Parathyroid adenoma (tissue), 2 donors: ENCODE measurements around the gene H6PD.
A peak's percentile ranks its signal among the peaks of the same experiment; 100 is the strongest.

Experiments
- H2AFZ ChIP-seq: fragments of 300-600 bp; sonication (generic); one replicate; pipeline ENCODE4 v1.7.0; 2017; ENCODE audit warnings: antibody characterized with exemption, mild to moderate bottlenecking
- H3K27ac ChIP-seq: fragments of 300-600 bp; sonication (generic); one replicate; pipeline ENCODE4 v1.7.0; 2017
- H3K27me3 ChIP-seq: fragments of 300-600 bp; sonication (generic); one replicate; pipeline ENCODE4 v1.7.0; 2017; ENCODE audit warnings: low read length; ENCODE audit not compliant: control insufficient read depth, insufficient read depth
- H3K36me3 ChIP-seq: fragments of 300-600 bp; sonication (generic); one replicate; pipeline ENCODE4 v1.7.0; 2017; ENCODE audit warnings: low read length; ENCODE audit not compliant: control insufficient read depth, insufficient read depth
- H3K4me1 ChIP-seq: fragments of 300-600 bp; sonication (generic); one replicate; pipeline ENCODE4 v1.7.0; 2017; ENCODE audit warnings: control low read depth
- H3K4me2 ChIP-seq: fragments of 300-600 bp; sonication (generic); one replicate; pipeline ENCODE4 v1.7.0; 2017; ENCODE audit warnings: low read length
- H3K4me3 ChIP-seq: fragments of 300-600 bp; sonication (generic); one replicate; pipeline ENCODE4 v1.7.0; 2017; ENCODE audit warnings: low read depth, low read length
- H3K79me2 ChIP-seq: fragments of 300-600 bp; sonication (generic); one replicate; pipeline ENCODE4 v1.7.0; 2017; ENCODE audit warnings: control low read depth
- H3K9ac ChIP-seq: fragments of 300-600 bp; sonication (generic); one replicate; pipeline ENCODE4 v1.7.0; 2017; ENCODE audit warnings: mild to moderate bottlenecking
- H3K9me3 ChIP-seq: fragments of 300-600 bp; sonication (generic); one replicate; pipeline ENCODE4 v1.7.0; 2017; ENCODE audit warnings: low read length; ENCODE audit not compliant: control insufficient read depth
- CTCF ChIP-seq: fragments of 300-600 bp; sonication (generic); IDR thresholded peaks from one replicate; pipeline ENCODE4 v1.7.0; 2017; ENCODE audit warnings: antibody characterized with exemption, mild to moderate bottlenecking
- donor health status: primary hyperparathyroidism.

H6PD gene

GRCh38 chr1:9238550-9238949 lies 4.0 kb downstream of the H6PD start:
- Histone ChIP-seq H3K9me3 (no peaks in the 10 kb centered on the region), H2AFZ (no peak overlapping the region), H3K4me1 (peaks cover 5% of the 10 kb centered on the region), H3K4me2 (peak overlapping the region; percentile 15), H3K36me3 (no peaks in the 10 kb centered on the region), H3K4me3 (no peak overlapping the region), H3K79me2 (peaks cover 2% of the 10 kb centered on the region), H3K27me3 (no peaks in the 10 kb centered on the region), H3K27ac (no peak overlapping the region), H3K9ac (no peak overlapping the region)
- TF ChIP-seq CTCF = no peak

GRCh38 chr1:9239622-9240401 lies 5.2 kb downstream of the H6PD start:
- TF ChIP-seq CTCF = no peak
- no peaks in the 10 kb centered on the region for H3K36me3 ChIP-seq
- no peak overlapping the region for H3K4me3 ChIP-seq
- H3K27me3 ChIP-seq = no peaks in the 10 kb centered on the region
- H3K9me3 ChIP-seq = no peaks in the 10 kb centered on the region
- H3K9ac ChIP-seq = no peak overlapping the region
- no peak overlapping the region for H2AFZ ChIP-seq
- peak overlapping the region; percentile 9 for H3K4me2 ChIP-seq
- peak overlapping the region; percentile 57 for H3K27ac ChIP-seq
- H3K4me1 ChIP-seq = peaks cover 5% of the 10 kb centered on the region
- peaks cover 2% of the 10 kb centered on the region for H3K79me2 ChIP-seq

GRCh38 chr1:9240914-9241820 lies 6.6 kb downstream of the H6PD start:
- H3K9ac ChIP-seq = no peak overlapping the region
- no peaks in the 10 kb centered on the region for H3K36me3 ChIP-seq
- H3K27me3 ChIP-seq = no peaks in the 10 kb centered on the region
- no peak overlapping the region for H2AFZ ChIP-seq
- peaks cover 5% of the 10 kb centered on the region for H3K4me1 ChIP-seq
- no peaks in the 10 kb centered on the region for H3K9me3 ChIP-seq
- H3K4me3 ChIP-seq = no peak overlapping the region
- H3K27ac ChIP-seq = no peak overlapping the region
- peaks cover 2% of the 10 kb centered on the region for H3K79me2 ChIP-seq
- TF ChIP-seq CTCF = no peak
- no peak overlapping the region for H3K4me2 ChIP-seq

- Histone ChIP-seq H3K4me2 (no peak overlapping the region), H3K27me3 (no peaks in the 10 kb centered on the region), H3K9me3 (no peaks in the 10 kb centered on the region), H3K36me3 (no peaks in the 10 kb centered on the region), H3K79me2 (peaks cover 2% of the 10 kb centered on the region), H3K4me3 (no peak overlapping the region), H3K9ac (no peak overlapping the region), H2AFZ (no peak overlapping the region), H3K4me1 (peaks cover 5% of the 10 kb centered on the region), H3K27ac (peak overlapping the region; percentile 80)
- no peak for TF ChIP-seq CTCF
These were observed 7.3 kb downstream of the H6PD start for GRCh38 chr1:9241891-9242290.
